Measurements from ENCODE around the gene FBXL16.

DNA sequence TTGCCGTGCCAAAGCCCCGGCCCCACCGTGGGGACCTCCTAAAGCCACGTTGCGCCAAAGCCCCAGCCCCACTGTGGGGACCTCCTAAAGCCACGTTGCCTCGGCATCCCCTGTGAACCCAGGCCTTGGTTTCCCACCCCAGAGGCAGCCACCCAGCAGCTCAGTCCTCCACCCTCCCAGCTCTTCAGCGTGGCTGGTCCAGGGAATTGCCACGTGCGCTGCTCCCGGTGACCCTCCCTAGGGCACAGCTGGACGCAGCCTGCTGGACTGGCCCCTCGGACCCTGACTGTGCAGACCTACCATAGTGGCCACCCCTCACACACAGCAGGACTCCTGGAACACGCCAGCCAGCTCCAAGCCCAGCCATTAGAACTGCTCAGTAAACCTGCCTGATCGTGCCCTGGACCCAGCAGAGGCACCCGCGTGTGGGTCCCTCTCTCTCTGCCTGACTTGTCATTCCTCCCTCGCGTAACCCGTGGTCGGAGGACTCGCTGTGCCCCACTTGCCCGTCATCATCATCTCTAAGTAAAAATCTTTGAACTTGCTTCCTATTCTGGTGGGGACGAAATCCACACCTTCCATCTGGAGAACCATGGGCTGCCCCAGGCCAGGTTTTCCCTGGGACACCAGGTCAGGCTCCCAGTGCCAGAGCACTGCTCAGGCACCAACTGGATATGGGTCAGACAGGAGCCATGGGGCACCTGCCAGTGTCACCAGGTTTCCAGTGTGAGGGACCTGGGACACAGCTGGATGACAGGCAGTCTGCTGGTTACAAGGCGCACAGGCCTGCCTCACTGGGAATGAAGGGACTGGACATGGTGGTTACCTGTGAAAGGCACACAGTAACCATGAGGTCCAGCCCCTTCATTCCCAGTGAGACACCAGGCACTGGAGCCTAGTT, 29.6 kb upstream of the FBXL16 start:
- TF ChIP-seq, protein P1, sequence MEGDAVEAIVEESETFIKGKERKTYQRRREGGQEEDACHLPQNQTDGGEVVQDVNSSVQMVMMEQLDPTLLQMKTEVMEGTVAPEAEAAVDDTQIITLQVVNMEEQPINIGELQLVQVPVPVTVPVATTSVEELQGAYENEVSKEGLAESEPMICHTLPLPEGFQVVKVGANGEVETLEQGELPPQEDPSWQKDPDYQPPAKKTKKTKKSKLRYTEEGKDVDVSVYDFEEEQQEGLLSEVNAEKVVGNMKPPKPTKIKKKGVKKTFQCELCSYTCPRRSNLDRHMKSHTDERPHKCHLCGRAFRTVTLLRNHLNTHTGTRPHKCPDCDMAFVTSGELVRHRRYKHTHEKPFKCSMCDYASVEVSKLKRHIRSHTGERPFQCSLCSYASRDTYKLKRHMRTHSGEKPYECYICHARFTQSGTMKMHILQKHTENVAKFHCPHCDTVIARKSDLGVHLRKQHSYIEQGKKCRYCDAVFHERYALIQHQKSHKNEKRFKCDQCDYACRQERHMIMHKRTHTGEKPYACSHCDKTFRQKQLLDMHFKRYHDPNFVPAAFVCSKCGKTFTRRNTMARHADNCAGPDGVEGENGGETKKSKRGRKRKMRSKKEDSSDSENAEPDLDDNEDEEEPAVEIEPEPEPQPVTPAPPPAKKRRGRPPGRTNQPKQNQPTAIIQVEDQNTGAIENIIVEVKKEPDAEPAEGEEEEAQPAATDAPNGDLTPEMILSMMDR (IDR thresholded peaks at IDR 0.05), result no peak
- TF ChIP-seq POLR2A (IDR thresholded peaks at IDR 0.05) (no peak), POLR2AphosphoS5 (IDR thresholded peaks at IDR 0.05) (no peak)

All from breast epithelium (tissue), 3 donors.